Psoas muscle (tissue), 8 donors: ENCODE measurements around the gene TGFA. TPM values are rescaled to one million over a fixed set of nuclear protein-coding genes. Genes with fewer than 3 reads are reported as not detected.

Source experiments
- ATAC-seq, 4 donors: fragments of 200-7000 bp; cut with Tn5 transposase; one replicate each; pipeline ENCODE4 v1.9.1; 2020; ENCODE audit warnings: moderate library complexity in 3 of 4, mild to moderate bottlenecking in 2 of 4
- DNase-seq, 2 donors: peaks; one replicate each; pipeline ENCODE4 v3.0.0-alpha.2; 2020
- H3K27ac ChIP-seq: fragments of 200-600 bp; one replicate; pipeline ENCODE4 v1.8.0; 2022
- H3K27me3 ChIP-seq, 3 donors: fragments of 200-600 bp in 1 of 3; one replicate each; pipeline versions ENCODE4 v1.6.1 to v1.8.0; 2013 to 2022; ENCODE audit warnings: low read length in 2 of 3, mild to moderate bottlenecking in 2 of 3, moderate library complexity in 1 of 3; ENCODE audit not compliant: insufficient read depth in 3 of 3
- H3K36me3 ChIP-seq, 2 donors: fragments of 200-600 bp in 1 of 2; one replicate each; pipeline versions ENCODE4 v1.6.1 to v1.8.0; 2013 to 2022; ENCODE audit warnings: low read depth in 1 of 2, mild to moderate bottlenecking in 1 of 2, moderate library complexity in 1 of 2; ENCODE audit not compliant: insufficient read depth in 1 of 2
- H3K4me1 ChIP-seq: fragments of 200-600 bp; one replicate; pipeline ENCODE4 v1.8.0; 2022
- H3K4me3 ChIP-seq: fragments of 200-600 bp; one replicate; pipeline ENCODE4 v1.8.0; 2022; ENCODE audit warnings: mild to moderate bottlenecking
- H3K9me3 ChIP-seq: fragments of 200-600 bp; one replicate; pipeline ENCODE4 v1.8.0; 2022
- WGBS, 3 donors: extraction: QIAGEN DNeasy Blood & Tissue Kit; methylation state at CpG; one replicate each; pipeline versions ENCODE4 v1.1.6 to v1.1.7; 2013; 5-methylcytosine and 5-hydroxymethylcytosine counted together
- intact Hi-C, 2 donors: fragments of 100-400 bp; cut with DNase I; formaldehyde crosslinking; loops; one replicate each; pipeline versions ENCODE4 v1.11.0 to v1.14.2; 2022
- polyA plus RNA-seq, 3 donors: library from polyadenylated mRNA; stranded (reverse); fragments of 200-250 nt; gene quantifications; one replicate each; pipeline ENCODE4 v1.2.3, GENCODE V29; 2013
- total RNA-seq, 4 donors: library from RNA; stranded (reverse); fragmentation: NEBNext Ultra II Directional in 2 of 4; extraction: Animal tissue kit (Norgen Biotek cat#: 25700) in 2 of 4; gene quantifications; one replicate each; pipeline versions ENCODE4 v1.2.1 to v1.2.4, GENCODE V29; 2021 to 2023
- TF ChIP-seq, protein P1 (sequence below): fragments of 200-600 bp; IDR thresholded peaks from one replicate; pipeline ENCODE4 v1.8.0; 2022; ENCODE audit warnings: antibody characterized with exemption
- donor health status: healthy with polysubstance abuse.
- donor health status: DM: no; HTN: no; CAD: no; lungs with moderate emphysema.
- donor health status: Bipolar disorder and iron deficiency.
- donor health status: healthy.
- donor health status: DM: yes; HTN: yes; CAD: no.
- donor health status: DM: no; HTN: no; CAD: no.
- donor health status: DM: no; HTN: no; CAD: no.
- donor health status: DM: yes; HTN: yes; CAD: no.

TGFA gene
- total and polyA plus RNA-seq, 7 donors: 0.03 to 0.39 (median 0.12) TPM

DNA sequence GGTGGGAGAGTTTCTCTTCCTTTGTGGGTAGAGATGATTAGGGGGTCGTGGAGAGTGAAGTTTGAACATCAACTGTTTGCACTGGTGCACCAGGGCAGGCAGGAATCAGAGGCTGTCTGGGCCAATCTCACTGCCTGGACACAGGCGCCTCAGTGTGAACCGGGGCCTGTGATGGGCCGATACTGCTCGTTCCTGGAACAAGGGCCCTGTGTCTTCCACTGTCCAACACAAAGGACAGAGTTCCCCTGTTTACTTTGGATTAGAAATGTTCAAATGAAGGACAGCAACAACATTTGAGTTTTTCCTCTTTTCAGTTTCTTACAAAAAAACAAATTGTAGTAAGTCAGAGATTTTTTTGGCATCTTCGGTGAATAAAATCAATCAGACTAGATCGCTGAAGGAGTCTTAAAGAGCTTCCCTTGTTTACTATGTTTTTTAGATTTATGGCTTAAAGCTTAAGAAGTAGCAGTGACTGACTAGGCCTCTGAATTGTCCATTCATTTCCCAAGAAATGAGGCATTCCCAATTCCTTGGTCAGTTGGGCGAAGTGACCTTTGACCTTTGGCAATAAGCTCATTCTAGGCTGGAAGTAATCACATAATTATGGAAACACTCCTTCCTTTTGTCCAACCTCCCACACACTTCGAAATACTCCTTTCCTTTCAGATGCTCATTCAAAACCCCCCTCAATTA, 11.6 kb upstream of the TGFA start:
- intact Hi-C loops: no loop called here
- Histone ChIP-seq H3K36me3 (no peaks in the 10 kb centered on the region), H3K4me1 (no peaks in the 10 kb centered on the region), H3K27ac (no peak overlapping the region), H3K9me3 (no peaks in the 10 kb centered on the region), H3K27me3 (peaks cover 0 to 5% (median 2%) of the 10 kb centered on the region in 3 donors), H3K4me3 (no peak overlapping the region)
- TF ChIP-seq, protein P1, sequence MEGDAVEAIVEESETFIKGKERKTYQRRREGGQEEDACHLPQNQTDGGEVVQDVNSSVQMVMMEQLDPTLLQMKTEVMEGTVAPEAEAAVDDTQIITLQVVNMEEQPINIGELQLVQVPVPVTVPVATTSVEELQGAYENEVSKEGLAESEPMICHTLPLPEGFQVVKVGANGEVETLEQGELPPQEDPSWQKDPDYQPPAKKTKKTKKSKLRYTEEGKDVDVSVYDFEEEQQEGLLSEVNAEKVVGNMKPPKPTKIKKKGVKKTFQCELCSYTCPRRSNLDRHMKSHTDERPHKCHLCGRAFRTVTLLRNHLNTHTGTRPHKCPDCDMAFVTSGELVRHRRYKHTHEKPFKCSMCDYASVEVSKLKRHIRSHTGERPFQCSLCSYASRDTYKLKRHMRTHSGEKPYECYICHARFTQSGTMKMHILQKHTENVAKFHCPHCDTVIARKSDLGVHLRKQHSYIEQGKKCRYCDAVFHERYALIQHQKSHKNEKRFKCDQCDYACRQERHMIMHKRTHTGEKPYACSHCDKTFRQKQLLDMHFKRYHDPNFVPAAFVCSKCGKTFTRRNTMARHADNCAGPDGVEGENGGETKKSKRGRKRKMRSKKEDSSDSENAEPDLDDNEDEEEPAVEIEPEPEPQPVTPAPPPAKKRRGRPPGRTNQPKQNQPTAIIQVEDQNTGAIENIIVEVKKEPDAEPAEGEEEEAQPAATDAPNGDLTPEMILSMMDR: no peak
- ATAC-seq (no peak), DNase-seq (no peak)
- WGBS, 3 donors: 62 to 66% (median 66%) methylated on average over 9 of the region's 9 CpGs

DNA sequence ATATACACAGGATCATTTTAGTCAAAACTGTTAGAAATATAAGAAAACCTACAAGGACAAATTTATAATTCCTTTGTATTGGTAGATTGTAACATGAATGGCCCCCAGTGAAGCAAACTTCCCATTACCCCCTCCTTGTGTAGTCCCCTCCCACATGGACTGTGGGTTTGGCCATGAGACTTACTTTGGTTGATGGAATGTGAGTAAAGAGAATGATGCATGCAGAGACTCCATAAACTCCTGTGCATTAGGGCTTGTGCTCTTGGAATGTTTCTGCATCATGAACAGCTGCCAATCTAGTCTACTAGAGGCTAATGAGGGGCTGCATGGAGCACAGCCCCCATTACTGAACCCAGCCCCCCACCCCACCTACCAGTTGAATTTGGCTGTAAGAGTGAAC, 8.3 kb upstream of the TGFA start:
- H3K27ac ChIP-seq: no peak overlapping the region
- no peaks in the 10 kb centered on the region for H3K36me3 ChIP-seq
- ATAC-seq (no peak), DNase-seq (no peak)
- H3K4me3 ChIP-seq: no peak overlapping the region
- no peaks in the 10 kb centered on the region for H3K9me3 ChIP-seq
- intact Hi-C loops: no loop called here
- TF ChIP-seq, protein P1: no peak
- H3K4me1 ChIP-seq: no peaks in the 10 kb centered on the region
- peaks cover 0 to 3% (median 0%) of the 10 kb centered on the region in 3 donors for H3K27me3 ChIP-seq

DNA sequence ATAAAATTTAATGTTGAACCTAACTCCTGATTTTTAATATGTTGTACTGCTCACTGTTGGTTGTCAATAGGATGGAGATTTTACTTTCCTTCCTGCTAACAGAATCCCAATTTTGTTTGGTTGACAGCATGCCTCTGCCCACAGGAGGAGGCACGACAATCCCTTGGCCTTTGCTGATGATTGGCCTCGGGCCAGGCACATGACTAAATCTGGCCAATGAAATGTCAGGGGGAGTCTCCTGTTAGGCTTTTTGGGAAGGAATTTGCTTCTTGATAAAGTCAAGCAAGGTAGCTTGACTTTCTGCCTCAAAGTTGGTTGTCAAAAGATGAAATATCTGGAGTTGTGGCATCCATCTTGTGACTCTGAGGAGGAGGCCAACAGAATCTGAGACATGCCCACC, 6.8 kb upstream of the TGFA start:
- TF ChIP-seq, protein P1: no peak
- Histone ChIP-seq H3K4me1 (no peaks in the 10 kb centered on the region), H3K27me3 (peaks cover 0 to 3% (median 0%) of the 10 kb centered on the region in 3 donors), H3K9me3 (no peaks in the 10 kb centered on the region), H3K4me3 (no peak overlapping the region), H3K36me3 (no peaks in the 10 kb centered on the region), H3K27ac (no peak overlapping the region)
- ATAC-seq (no peak), DNase-seq (no peak)
- intact Hi-C loops: no loop called here
- WGBS, 3 donors: 55 to 58% (median 56%) methylated on average over 2 of the region's 2 CpGs

DNA sequence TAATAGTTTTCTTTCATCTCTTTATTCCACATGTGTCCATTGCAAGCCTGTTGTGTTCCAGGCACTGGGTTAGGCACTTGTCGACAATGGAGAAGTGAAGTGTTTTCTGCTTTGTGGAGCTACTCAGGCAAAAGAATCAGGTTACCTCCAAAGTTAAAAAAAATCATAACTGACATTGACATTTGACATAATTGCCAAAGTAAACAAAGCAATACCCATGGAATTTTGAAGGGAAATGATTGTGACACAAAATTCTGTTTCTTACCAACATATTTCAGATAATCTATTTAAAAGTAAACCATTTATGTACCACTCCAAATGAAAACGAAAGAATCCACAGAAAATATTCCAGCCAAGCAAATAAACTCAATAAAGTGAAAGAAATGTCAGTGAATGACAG, 6.4 kb upstream of the TGFA start:
- TF ChIP-seq, protein P1: no peak
- Histone ChIP-seq H3K4me1 (no peaks in the 10 kb centered on the region), H3K36me3 (no peaks in the 10 kb centered on the region), H3K27me3 (peaks cover 0 to 3% (median 0%) of the 10 kb centered on the region in 3 donors), H3K4me3 (no peak overlapping the region), H3K27ac (no peak overlapping the region), H3K9me3 (no peaks in the 10 kb centered on the region)
- 75 to 82% (median 77%) methylated on average over 2 of the region's 2 CpGs for WGBS, 3 donors
- no peak for DNase-seq
- intact Hi-C loops: no loop called here
- ATAC-seq: no peak
